Measurements from ENCODE around the gene PCYT2. TPM values are rescaled to one million over a fixed set of nuclear protein-coding genes. Genes with fewer than 3 reads are reported as not detected.

Gene PCYT2
- total RNA-seq, 1 donor from 2014 or later, result 46.8 TPM

- Mint-ChIP-seq H3K27ac (peak overlapping the region; percentile 90), H3K4me3 (peak overlapping the region; percentile 93), H3K4me1 (ENCODE audit: unreplicated experiment) (peaks cover 5% of the 10 kb centered on the region), H3K9me3 (no peaks in the 10 kb centered on the region), H3K27me3 (no peaks in the 10 kb centered on the region), H3K36me3 (peaks cover 8% of the 10 kb centered on the region)
- DNase-seq (ENCODE audit: extremely low spot score, unreplicated experiment), result no peak
- TF ChIP-seq CTCF (conservative IDR thresholded peaks at IDR 0.05), result no peak
These were observed 996 bp downstream of the PCYT2 start for GRCh38 chr17:81909966-81910839.

GRCh38 chr17:81909231-81909630 lies 2.0 kb downstream of the PCYT2 start:
- Mint-ChIP-seq H3K36me3 (peaks cover 8% of the 10 kb centered on the region), H3K27me3 (no peaks in the 10 kb centered on the region), H3K9me3 (no peaks in the 10 kb centered on the region), H3K4me1 (ENCODE audit: unreplicated experiment) (peaks cover 5% of the 10 kb centered on the region), H3K27ac (no peak overlapping the region), H3K4me3 (peak overlapping the region; percentile 93)
- TF ChIP-seq CTCF (conservative IDR thresholded peaks at IDR 0.05), result no peak
- DNase-seq (ENCODE audit: extremely low spot score, unreplicated experiment), result no peak

GRCh38 chr17:81908793-81909192 lies 2.4 kb downstream of the PCYT2 start:
- no peak overlapping the region for H3K27ac Mint-ChIP-seq
- H3K4me1 Mint-ChIP-seq (ENCODE audit: unreplicated experiment), result peaks cover 5% of the 10 kb centered on the region
- no peak for TF ChIP-seq CTCF (conservative IDR thresholded peaks at IDR 0.05)
- no peaks in the 10 kb centered on the region for H3K9me3 Mint-ChIP-seq
- H3K36me3 Mint-ChIP-seq, result peaks cover 8% of the 10 kb centered on the region
- no peak for DNase-seq (ENCODE audit: extremely low spot score, unreplicated experiment)
- no peak overlapping the region for H3K4me3 Mint-ChIP-seq
- no peaks in the 10 kb centered on the region for H3K27me3 Mint-ChIP-seq

- Mint-ChIP-seq H3K27ac (no peak overlapping the region), H3K4me1 (ENCODE audit: unreplicated experiment) (no peaks in the 10 kb centered on the region), H3K4me3 (no peak overlapping the region), H3K27me3 (no peaks in the 10 kb centered on the region), H3K9me3 (no peaks in the 10 kb centered on the region), H3K36me3 (no peaks in the 10 kb centered on the region)
- TF ChIP-seq CTCF (conservative IDR thresholded peaks at IDR 0.05), result peak; percentile 24
- DNase-seq (ENCODE audit: extremely low spot score, unreplicated experiment), result no peak
These were observed 3.7 kb downstream of the PCYT2 start for GRCh38 chr17:81907219-81908145.

- Mint-ChIP-seq H3K27me3 (no peaks in the 10 kb centered on the region), H3K9me3 (no peaks in the 10 kb centered on the region), H3K36me3 (no peaks in the 10 kb centered on the region), H3K27ac (no peak overlapping the region), H3K4me3 (no peak overlapping the region), H3K4me1 (ENCODE audit: unreplicated experiment) (no peaks in the 10 kb centered on the region)
- TF ChIP-seq CTCF (conservative IDR thresholded peaks at IDR 0.05), result no peak
- DNase-seq (ENCODE audit: extremely low spot score, unreplicated experiment), result no peak
These were observed 4.6 kb downstream of the PCYT2 start for GRCh38 chr17:81906476-81907218.
